ENCODE data around the gene MPV17. TPM values are rescaled to one million over a fixed set of nuclear protein-coding genes. Genes with fewer than 3 reads are reported as not detected.

MPV17 gene
- total and polyA plus RNA-seq, 9 of the 15 experiments (the other 6 are each of a cell fraction or from before 2014, with no cell fraction given) = 54.7 to 140 (median 70.2) TPM

GRCh38 chr2:27309651-27310050, 13.2 kb downstream of the MPV17 start (continued):
- no peak for TF ChIP-seq ZNF407 (IDR thresholded peaks at IDR 0.05; ENCODE audit: low read depth)
- TF ChIP-seq DEAF1 (CRISPR knock-in tag; IDR thresholded peaks at IDR 0.05) = no peak
- no peak for TF ChIP-seq NCOA2 (IDR thresholded peaks at IDR 0.05; ENCODE audit: partially characterized antibody in 2 of 2)
- TF ChIP-seq HLTF (IDR thresholded peaks at IDR 0.05) = no peak
- TF ChIP-seq YY1 (IDR thresholded peaks at IDR 0.05; ENCODE audit: borderline replicate concordance in 1 of 3, control insufficient read depth in 1 of 3, extremely low read depth in 1 of 3, insufficient read depth in 3 of 3, insufficient read length in 1 of 3, insufficient replicate concordance in 2 of 3, low read depth in 1 of 3, low read length in 2 of 3) = no peak
- no peak for TF ChIP-seq CEBPG (CRISPR knock-in tag; IDR thresholded peaks at IDR 0.05)
- TF ChIP-seq CEBPG (tag; conservative IDR thresholded peaks at IDR 0.05 in 1 of 2, IDR thresholded peaks at IDR 0.05 in 1 of 2) = no peak
- no peak for TF ChIP-seq SAP30 (IDR thresholded peaks at IDR 0.05; ENCODE audit: borderline replicate concordance, insufficient read depth, low read depth, low read length, poor library complexity, severe bottlenecking)
- no peak for TF ChIP-seq PCBP2 (IDR thresholded peaks at IDR 0.05; ENCODE audit: low read depth, low read length, poor library complexity, severe bottlenecking)
- TF ChIP-seq CREM (IDR thresholded peaks at IDR 0.05; ENCODE audit: low read depth) = no peak

All from K562 (cell line).